ENCODE results near the gene COL4A2.
"Not testable (repeated sequence)": the region's sequence is repeated elsewhere in the genome, so short reads cannot be mapped to it uniquely, and the experiment has no call there.

The COL4A2 gene

GRCh38 chr13:110392510-110393240, 85.6 kb downstream of the COL4A2 start:
- no peak for TF ChIP-seq CTCF (IDR thresholded peaks at IDR 0.05; ENCODE audit: insufficient read depth, low read length, missing control alignments)
- no peak overlapping the region for H3K4me3 ChIP-seq (ENCODE audit: low read depth, low read length)
- CTCF ChIA-PET, result interaction anchor here (0.9 kb wide), 1 partner anchor 38 kb away, joined by 3 read pairs; no protein-coding TSS in a partner anchor
- POLR2A ChIA-PET, result interaction anchor here (0.6 kb wide), 1 partner anchor 28 kb away, joined by 3 read pairs; no protein-coding TSS in a partner anchor
- DNase-seq (ENCODE audit: low read depth, low spot score), result no peak

GRCh38 chr13:110393761-110394160, 86.7 kb downstream of the COL4A2 start:
- ChIA-PET POLR2A (no interaction called here), CTCF (no interaction called here)
- H3K4me3 ChIP-seq (ENCODE audit: low read depth, low read length), result no peak overlapping the region
- no peak for DNase-seq (ENCODE audit: low read depth, low spot score)
- TF ChIP-seq CTCF (IDR thresholded peaks at IDR 0.05; ENCODE audit: insufficient read depth, low read length, missing control alignments), result no peak

- H3K4me3 ChIP-seq (ENCODE audit: low read depth, low read length), result no peak overlapping the region
- ChIA-PET CTCF (no interaction called here), POLR2A (interaction anchor here (1.1 kb wide), 1 partner anchor 86 kb away, joined by 3 read pairs; no protein-coding TSS in a partner anchor)
- no peak for DNase-seq (ENCODE audit: low read depth, low spot score)
- no peak for TF ChIP-seq CTCF (IDR thresholded peaks at IDR 0.05; ENCODE audit: insufficient read depth, low read length, missing control alignments)
These were observed 87.3 kb downstream of the COL4A2 start for GRCh38 chr13:110394371-110394841.

- H3K4me3 ChIP-seq (ENCODE audit: low read depth, low read length); POLR2A ChIA-PET; DNase-seq (ENCODE audit: low read depth, low spot score); CTCF ChIA-PET: not testable (repeated sequence)
These were observed 88.5 kb downstream of the COL4A2 start for GRCh38 chr13:110395616-110396015.

GRCh38 chr13:110396476-110396875, 89.4 kb downstream of the COL4A2 start:
- no peak for DNase-seq (ENCODE audit: low read depth, low spot score)
- ChIA-PET CTCF (no interaction called here), POLR2A (no interaction called here)
- no peak for TF ChIP-seq CTCF (IDR thresholded peaks at IDR 0.05; ENCODE audit: insufficient read depth, low read length, missing control alignments)
- H3K4me3 ChIP-seq (ENCODE audit: low read depth, low read length), result no peak overlapping the region

- no peak for TF ChIP-seq CTCF (IDR thresholded peaks at IDR 0.05; ENCODE audit: insufficient read depth, low read length, missing control alignments)
- CTCF ChIA-PET, result no interaction called here
- no peak overlapping the region for H3K4me3 ChIP-seq (ENCODE audit: low read depth, low read length)
- POLR2A ChIA-PET, result no interaction called here
- DNase-seq (ENCODE audit: low read depth, low spot score), result peak; percentile 100
These were observed 89.9 kb downstream of the COL4A2 start for GRCh38 chr13:110396913-110397381.

Measured in AG04449 (cell line).